ENCODE measurements around the gene ANK3. TPM values are rescaled to one million over a fixed set of nuclear protein-coding genes. Genes with fewer than 3 reads are reported as not detected.

ANK3 gene
- polyA plus RNA-seq, 1 donor (not counting 4 experiments of a cell fraction or from before 2014, with no cell fraction given), result 8.3 TPM

- Histone ChIP-seq H3K36me3 (ENCODE audit: control insufficient read depth in 2 of 2, extremely low read depth in 1 of 2, insufficient read depth in 2 of 2, low read length in 2 of 2) (no peaks in the 10 kb centered on the region), H3K4me3 (ENCODE audit: control insufficient read depth in 2 of 3, extremely low read depth in 1 of 3, insufficient read depth in 2 of 3, low read depth in 1 of 3, low read length in 3 of 3) (no peak overlapping the region), H3K9ac (ENCODE audit: control insufficient read depth, extremely low read depth, insufficient read depth, low read length) (no peak overlapping the region), H2AFZ (ENCODE audit: control insufficient read depth, low read length) (no peak overlapping the region), H3K9me3 (ENCODE audit: control insufficient read depth, low read depth, low read length) (no peaks in the 10 kb centered on the region), H3K4me1 (ENCODE audit: control insufficient read depth, extremely low read depth, insufficient read depth, low read length) (no peaks in the 10 kb centered on the region), H4K20me1 (ENCODE audit: control insufficient read depth, extremely low read depth, insufficient read depth, low read length) (no peaks in the 10 kb centered on the region), H3K4me2 (ENCODE audit: control insufficient read depth, extremely low read depth, insufficient read depth, low read depth, low read length) (no peak overlapping the region), H3K9me1 (ENCODE audit: control insufficient read depth, extremely low read depth, insufficient read depth, low read length) (no peaks in the 10 kb centered on the region), H3K27ac (ENCODE audit: control insufficient read depth, insufficient read depth, low read length) (no peak overlapping the region), H3K27me3 (ENCODE audit: control insufficient read depth, extremely low read depth, insufficient read depth, low read length) (no peaks in the 10 kb centered on the region), H3K79me2 (ENCODE audit: control insufficient read depth, insufficient read depth, low read length) (no peaks in the 10 kb centered on the region)
- TF ChIP-seq EZH2 (IDR thresholded peaks at IDR 0.05; ENCODE audit: low read length) (no peak), CTCF (optimal IDR thresholded peaks at IDR 0.05 in 1 of 3, IDR thresholded peaks at IDR 0.05 in 1 of 3, conservative IDR thresholded peaks at IDR 0.05 in 1 of 3; ENCODE audit: extremely low read depth in 1 of 3, insufficient read depth in 2 of 3, low read length in 3 of 3) (no peak)
- FAIRE-seq (no peak), DNase-seq (ENCODE audit: low read depth, low spot score) (no peak)
- dilution Hi-C loops (cut with MboI; ENCODE audit: extremely low pct_ligation_motif_present, low sequenced_read_pairs), result no loop called here
Measured at GRCh38 chr10:60372436-60372835, 17.2 kb downstream of the ANK3 start.

GRCh38 chr10:60369547-60369930 lies 20.1 kb downstream of the ANK3 start:
- Histone ChIP-seq H2AFZ (ENCODE audit: control insufficient read depth, low read length) (no peak overlapping the region), H3K4me1 (ENCODE audit: control insufficient read depth, extremely low read depth, insufficient read depth, low read length) (no peaks in the 10 kb centered on the region), H4K20me1 (ENCODE audit: control insufficient read depth, extremely low read depth, insufficient read depth, low read length) (no peaks in the 10 kb centered on the region), H3K27me3 (ENCODE audit: control insufficient read depth, extremely low read depth, insufficient read depth, low read length) (no peaks in the 10 kb centered on the region), H3K4me2 (ENCODE audit: control insufficient read depth, extremely low read depth, insufficient read depth, low read depth, low read length) (no peak overlapping the region), H3K9ac (ENCODE audit: control insufficient read depth, extremely low read depth, insufficient read depth, low read length) (no peak overlapping the region), H3K9me1 (ENCODE audit: control insufficient read depth, extremely low read depth, insufficient read depth, low read length) (no peaks in the 10 kb centered on the region), H3K4me3 (ENCODE audit: control insufficient read depth in 2 of 3, extremely low read depth in 1 of 3, insufficient read depth in 2 of 3, low read depth in 1 of 3, low read length in 3 of 3) (no peak overlapping the region), H3K36me3 (ENCODE audit: control insufficient read depth in 2 of 2, extremely low read depth in 1 of 2, insufficient read depth in 2 of 2, low read length in 2 of 2) (no peaks in the 10 kb centered on the region), H3K79me2 (ENCODE audit: control insufficient read depth, insufficient read depth, low read length) (no peaks in the 10 kb centered on the region), H3K9me3 (ENCODE audit: control insufficient read depth, low read depth, low read length) (no peaks in the 10 kb centered on the region), H3K27ac (ENCODE audit: control insufficient read depth, insufficient read depth, low read length) (no peak overlapping the region)
- TF ChIP-seq EZH2 (IDR thresholded peaks at IDR 0.05; ENCODE audit: low read length) (no peak), CTCF (optimal IDR thresholded peaks at IDR 0.05 in 1 of 3, IDR thresholded peaks at IDR 0.05 in 1 of 3, conservative IDR thresholded peaks at IDR 0.05 in 1 of 3; ENCODE audit: extremely low read depth in 1 of 3, insufficient read depth in 2 of 3, low read length in 3 of 3) (no peak)
- FAIRE-seq, result no peak
- dilution Hi-C loops (cut with MboI; ENCODE audit: extremely low pct_ligation_motif_present, low sequenced_read_pairs), result no loop called here
- no peak for DNase-seq (ENCODE audit: low read depth, low spot score)

Data from keratinocyte (primary cell).